UCSD-AML1 (cell line): ENCODE results near the gene CREB5.

Experiments
- DNase-seq: peaks from one replicate; lab custom pipeline; 2025; ENCODE audit not compliant: unreplicated experiment; lab: John Stamatoyannopoulos, UW

The CREB5 gene

GRCh38 chr7:28702171-28702570 is 289.9 kb downstream of the CREB5 start:
- DNase-seq = no peak

- no peak for DNase-seq
Observed at GRCh38 chr7:28703037-28703765, 290.9 kb downstream of the CREB5 start.

- no peak for DNase-seq
Observed at GRCh38 chr7:28704706-28705105, 292.4 kb downstream of the CREB5 start.

- DNase-seq = no peak
Observed at GRCh38 chr7:28705350-28705749, 293.0 kb downstream of the CREB5 start.

- no peak for DNase-seq
Observed at GRCh38 chr7:28706584-28706983, 294.3 kb downstream of the CREB5 start.

GRCh38 chr7:28707291-28707690 is 295.0 kb downstream of the CREB5 start:
- no peak for DNase-seq

- DNase-seq = no peak
Observed at GRCh38 chr7:28708033-28708951, 296.0 kb downstream of the CREB5 start.

GRCh38 chr7:28709748-28710147 is 297.4 kb downstream of the CREB5 start:
- DNase-seq = no peak

GRCh38 chr7:28711114-28711513 is 298.8 kb downstream of the CREB5 start:
- no peak for DNase-seq

- DNase-seq = no peak
Observed at GRCh38 chr7:28714459-28715120, 302.3 kb downstream of the CREB5 start.

GRCh38 chr7:28717445-28718054 is 305.2 kb downstream of the CREB5 start:
- no peak for DNase-seq

- no peak for DNase-seq
Observed at GRCh38 chr7:28718055-28718481, 305.8 kb downstream of the CREB5 start.

GRCh38 chr7:28718545-28718944 is 306.2 kb downstream of the CREB5 start:
- DNase-seq = no peak

- DNase-seq = no peak
Observed at GRCh38 chr7:28722684-28723083, 310.4 kb downstream of the CREB5 start.

GRCh38 chr7:28723336-28723735 is 311.0 kb downstream of the CREB5 start:
- DNase-seq = no peak

- no peak for DNase-seq
Observed at GRCh38 chr7:28724563-28724962, 312.2 kb downstream of the CREB5 start.

- no peak for DNase-seq
Observed at GRCh38 chr7:28725045-28725642, 312.8 kb downstream of the CREB5 start.

- no peak for DNase-seq
Observed at GRCh38 chr7:28725911-28726310, 313.6 kb downstream of the CREB5 start.

- no peak for DNase-seq
Observed at GRCh38 chr7:28726555-28726954, 314.2 kb downstream of the CREB5 start.

- DNase-seq = no peak
Observed at GRCh38 chr7:28729281-28729680, 317.0 kb downstream of the CREB5 start.

GRCh38 chr7:28729727-28730126 is 317.4 kb downstream of the CREB5 start:
- DNase-seq = no peak
